HEK293 (cell line): Measurements from ENCODE around the gene CELSR1.

Experiments used
- CTCF ChIP-seq: fragments of 450-650 bp; formaldehyde crosslinking; IDR thresholded peaks from 2 replicates; pipeline ENCODE4 v1.5.1; 2016; ENCODE audit warnings: missing biosample characterization, missing genetic modification characterization
- ZFHX2 ChIP-seq: fragments of 450-650 bp; formaldehyde crosslinking; conservative IDR thresholded peaks from 2 replicates; pipeline ENCODE4 v1.5.1; 2016; ENCODE audit warnings: missing biosample characterization, missing genetic modification characterization
- ZNF404 ChIP-seq: fragments of 450-650 bp; formaldehyde crosslinking; IDR thresholded peaks from 2 replicates; pipeline ENCODE4 v1.5.1; 2017; ENCODE audit warnings: missing biosample characterization, missing genetic modification characterization
- ZNF704 ChIP-seq: fragments of 450-650 bp; formaldehyde crosslinking; IDR thresholded peaks from 2 replicates; pipeline ENCODE4 v1.5.1; 2016; ENCODE audit warnings: missing biosample characterization, missing genetic modification characterization

GRCh38 chr22:46457502-46458488, 79.6 kb downstream of the CELSR1 start:
- TF ChIP-seq ZNF704 (tag by site-specific recombination) (no peak), CTCF (tag by site-specific recombination) (no peak), ZNF404 (tag by site-specific recombination) (no peak), ZFHX2 (tag by site-specific recombination) (no peak)
